Activated naive CD4-positive, alpha-beta T cell (primary cell): ENCODE results near the gene CCDC9B.

Experiments
- DNase-seq, 4 experiments: peaks; one replicate each; lab custom pipeline; 2025; lab: John Stamatoyannopoulos, UW

Gene CCDC9B

DNA sequence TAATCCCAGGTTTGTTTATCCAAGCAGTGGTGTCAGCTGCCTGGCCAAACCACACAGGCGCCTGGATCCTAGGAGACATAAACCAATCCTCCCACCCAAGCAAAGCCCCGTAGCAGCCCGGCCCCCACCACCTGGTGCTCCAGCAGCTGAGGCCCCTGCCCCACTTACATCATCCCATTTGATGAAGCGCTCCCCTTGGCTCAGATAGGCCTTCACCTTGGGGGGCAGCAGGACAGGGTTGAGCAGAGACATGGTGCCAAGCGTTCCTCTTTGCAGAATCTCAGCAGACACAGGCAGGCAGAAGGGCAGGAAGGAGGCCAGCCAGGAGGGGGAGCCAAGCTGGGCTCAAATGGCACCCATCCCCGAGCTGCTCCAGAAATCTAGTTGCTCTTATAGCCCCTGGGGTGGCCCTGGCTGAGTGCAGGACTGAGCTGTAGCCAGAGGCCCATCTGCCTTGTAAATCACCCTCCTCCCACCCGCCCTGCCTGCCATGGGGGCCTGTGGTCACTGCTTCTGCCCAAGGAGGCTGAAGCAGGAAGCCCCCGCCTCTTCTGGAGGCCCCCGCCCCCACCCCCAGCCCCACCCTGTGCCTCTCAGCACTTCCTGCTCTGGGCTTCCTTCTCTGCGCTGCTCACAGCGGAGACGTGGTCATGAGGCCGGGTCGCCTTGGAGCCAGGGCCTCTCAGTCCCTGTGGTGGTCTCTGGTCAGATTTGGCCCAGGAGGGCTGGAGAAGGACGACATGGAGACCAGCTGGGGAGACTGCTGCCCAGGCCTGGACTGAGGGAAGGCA, 33.1 kb downstream of the CCDC9B start, which contains the start of gene PLCB2:
TSS of gene PLCB2 (minus strand) at position 515 of the 791 bp plus-strand sequence. CDS start at position 252, 263 bp downstream.
- DNase-seq, result peak in 3 of 4 experiments; percentile 36 to 67 (median 64)

DNA sequence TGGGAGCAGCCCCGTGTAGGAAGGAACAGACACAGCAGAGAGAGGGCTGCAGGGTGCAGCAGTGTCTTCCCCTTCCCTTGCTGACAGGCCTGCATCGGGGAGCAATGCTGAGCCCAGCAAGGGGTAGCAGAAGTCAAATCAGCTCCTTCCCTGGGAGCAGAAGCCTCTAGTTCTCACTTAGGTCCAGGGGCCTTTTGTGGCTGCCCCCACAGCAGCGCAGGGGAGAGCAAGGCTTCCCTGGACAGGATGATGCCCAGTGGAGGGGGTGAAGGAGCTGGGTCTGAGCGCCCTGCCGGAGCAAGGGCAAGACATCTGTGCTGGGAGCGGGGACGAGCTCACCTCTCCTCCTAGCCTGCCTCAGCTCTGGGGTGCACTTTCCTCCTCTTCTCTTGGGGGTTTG, 33.8 kb downstream of the CCDC9B start:
- DNase-seq, result no peak

DNA sequence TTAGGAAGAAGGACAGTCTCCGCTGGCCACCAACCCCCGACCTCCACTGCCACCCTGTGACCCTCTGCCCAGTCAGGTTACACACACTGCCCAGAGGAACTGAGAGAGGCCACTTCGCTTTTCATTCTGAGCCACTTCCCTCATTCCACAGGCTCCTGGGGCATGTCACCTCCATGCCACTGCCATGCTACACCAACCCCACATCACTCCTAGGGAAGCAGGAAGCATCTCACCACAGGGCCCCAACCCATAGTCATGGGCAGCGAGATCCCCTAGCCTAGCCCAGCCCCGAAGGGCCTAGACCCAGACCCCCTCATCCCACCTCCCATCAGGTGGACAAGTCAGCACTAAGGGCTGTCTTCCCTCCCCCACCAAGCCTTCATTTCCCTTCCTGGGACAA, 34.4 kb downstream of the CCDC9B start:
- DNase-seq, result no peak

DNA sequence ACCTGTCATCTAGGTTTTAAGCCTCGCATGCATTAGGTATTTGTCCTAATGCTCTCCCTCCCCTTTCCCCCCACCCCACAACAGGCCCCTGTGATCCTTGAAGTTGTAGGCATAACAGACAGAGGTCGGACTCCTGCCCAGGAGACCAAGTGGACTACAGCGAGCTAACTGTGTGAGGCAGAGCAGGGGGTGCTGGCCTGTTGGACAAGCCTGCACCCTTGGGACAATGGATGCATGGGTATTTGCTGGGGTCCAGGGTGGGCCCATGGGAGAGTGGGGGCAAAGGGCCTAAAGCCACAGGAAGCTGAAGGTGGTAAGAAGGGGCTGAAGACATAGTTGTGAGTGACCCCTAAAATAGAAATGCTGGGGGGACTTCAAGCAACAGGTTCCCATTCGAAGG, 35.5 kb downstream of the CCDC9B start:
- DNase-seq, result no peak

DNA sequence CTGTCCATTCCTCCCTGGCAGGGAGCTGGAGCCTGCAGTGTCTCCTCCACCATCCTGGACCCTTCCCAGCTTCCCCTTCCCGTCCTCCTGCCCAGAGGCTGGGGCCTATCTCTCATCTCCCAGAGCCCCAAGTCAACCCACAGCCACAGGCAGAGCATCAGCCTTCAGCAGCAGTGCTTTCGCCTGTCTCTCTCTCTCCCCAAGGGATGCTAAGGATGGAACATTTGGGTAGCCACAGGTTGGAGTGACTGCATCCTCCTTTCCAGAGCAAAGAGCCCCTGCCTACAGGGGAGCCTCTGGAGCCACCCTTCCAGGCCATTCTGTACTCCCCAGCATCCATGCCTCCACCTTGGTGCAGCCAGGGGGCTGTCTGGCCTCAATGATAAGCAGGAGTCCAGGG, 37.2 kb downstream of the CCDC9B start:
- DNase-seq, result no peak

DNA sequence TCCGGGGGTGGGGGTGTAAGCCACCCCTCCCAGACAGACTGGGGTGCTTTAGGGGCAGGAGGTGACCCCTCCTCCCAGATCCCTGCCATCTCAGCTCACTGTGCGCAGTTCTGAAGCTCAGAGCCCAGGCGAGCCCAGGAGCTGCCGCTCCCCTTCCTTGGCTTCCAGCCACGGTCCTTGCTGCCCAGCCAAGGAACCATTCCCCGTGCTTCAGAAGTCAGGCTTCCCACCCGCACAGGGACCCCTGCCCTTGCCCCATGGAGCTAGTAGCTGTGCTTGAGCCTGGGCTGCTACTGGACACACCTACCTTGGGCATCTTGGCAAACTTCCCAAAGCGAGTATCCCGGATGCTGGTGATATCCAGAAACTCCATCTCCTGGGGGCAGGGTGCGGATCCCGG, 37.8 kb downstream of the CCDC9B start:
- DNase-seq, result no peak

DNA sequence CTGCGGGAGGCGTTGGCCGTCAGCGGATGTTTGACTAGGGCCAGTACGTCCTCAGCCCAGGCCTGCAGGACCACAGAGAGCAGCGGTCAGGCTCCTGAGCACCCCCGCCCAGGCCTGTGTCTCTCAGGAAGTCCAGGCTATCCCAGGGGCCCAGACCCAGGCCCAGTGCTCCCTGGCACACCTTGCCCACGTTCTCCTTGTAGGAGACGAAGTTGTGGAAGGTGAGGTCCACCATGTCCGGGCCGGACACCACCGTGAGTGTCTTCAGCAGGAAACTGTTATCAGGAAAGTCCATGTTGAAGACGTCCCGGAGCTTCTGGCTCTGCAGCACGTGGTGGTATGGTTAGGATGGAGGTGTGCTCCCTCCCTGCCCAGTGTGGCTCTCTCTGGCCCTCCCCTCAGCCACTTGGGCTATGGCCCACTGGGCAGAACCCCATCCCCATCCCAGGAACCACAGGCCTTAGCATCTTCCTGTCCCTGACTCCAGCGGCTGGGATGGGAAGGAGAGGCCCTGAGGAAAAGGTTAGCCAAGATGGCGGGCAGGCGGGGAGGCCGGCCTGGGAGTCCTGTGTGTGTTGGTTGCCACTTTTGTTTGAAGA, 38.4 kb downstream of the CCDC9B start:
- DNase-seq, result no peak

DNA sequence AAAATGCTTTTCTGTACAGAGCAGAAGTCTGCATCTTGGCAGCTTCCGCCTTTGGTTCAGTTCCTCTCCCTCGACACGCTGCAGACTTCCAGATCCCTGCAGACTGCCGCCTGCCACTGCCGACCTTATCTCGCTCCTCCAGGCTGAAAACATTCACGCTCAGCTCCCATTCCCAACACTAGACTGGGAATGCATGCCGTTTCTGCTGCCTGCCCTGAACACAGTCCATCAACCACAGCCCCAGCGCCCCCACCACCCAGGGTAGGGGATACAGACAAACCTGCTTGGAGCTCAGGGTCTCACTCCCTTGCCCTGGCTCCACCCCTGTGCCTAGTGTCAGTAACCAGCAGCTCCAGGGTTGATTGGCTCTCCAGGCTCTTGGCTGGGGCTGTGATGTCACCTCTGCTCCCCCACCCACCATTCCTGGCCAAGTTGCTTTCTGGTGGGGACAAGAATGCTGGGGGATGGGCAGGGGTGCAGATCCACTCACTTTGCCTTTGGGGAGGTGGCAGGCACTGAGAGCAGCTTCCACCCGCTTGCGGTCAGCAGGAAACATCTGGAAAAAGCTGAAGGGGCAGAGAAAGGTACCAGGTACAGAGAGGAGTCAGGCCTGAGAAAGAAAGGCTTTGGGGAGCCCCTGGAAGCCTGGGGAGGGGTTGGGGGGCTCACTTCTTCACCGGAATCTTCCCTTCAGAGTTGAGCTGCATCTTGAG, 39.1 kb downstream of the CCDC9B start:
- DNase-seq, result no peak

DNA sequence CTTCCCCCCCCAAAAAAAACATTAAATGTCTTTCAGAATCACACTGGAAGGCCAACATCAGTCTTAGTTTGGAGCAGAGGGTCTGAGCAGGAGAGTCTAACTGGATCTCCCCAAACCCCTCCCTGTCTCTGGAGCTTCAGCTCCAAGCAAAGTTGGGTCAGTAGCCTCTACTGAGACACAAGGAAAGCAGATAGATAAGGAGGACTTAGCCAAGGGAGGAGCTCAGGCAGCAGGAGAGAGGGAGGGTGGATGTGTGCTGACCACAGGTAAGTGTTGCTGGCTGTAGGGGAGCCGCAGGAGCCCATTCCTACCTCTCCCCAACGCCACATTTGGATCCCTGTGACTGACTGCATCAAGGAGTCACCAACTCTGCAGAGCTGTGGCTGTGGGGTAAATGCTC, 40.0 kb downstream of the CCDC9B start:
- no peak for DNase-seq

DNA sequence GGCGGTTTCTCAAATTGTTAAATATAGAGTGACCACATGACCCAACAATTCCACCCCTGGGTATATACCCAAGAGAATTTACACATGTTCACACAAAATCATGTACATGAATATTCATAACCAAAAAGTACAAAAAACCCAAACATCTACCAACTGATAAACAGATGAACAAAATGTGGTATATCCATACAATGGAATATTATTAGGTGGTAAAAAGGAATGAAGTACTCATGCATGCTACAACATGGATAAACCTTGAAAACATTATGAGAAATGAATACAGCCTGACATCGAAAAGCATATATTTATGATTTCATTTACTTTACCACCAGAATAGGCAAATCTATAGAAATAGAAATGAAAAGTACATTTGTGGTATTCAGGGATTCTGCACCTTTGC, 40.4 kb downstream of the CCDC9B start:
- DNase-seq, result no peak

DNA sequence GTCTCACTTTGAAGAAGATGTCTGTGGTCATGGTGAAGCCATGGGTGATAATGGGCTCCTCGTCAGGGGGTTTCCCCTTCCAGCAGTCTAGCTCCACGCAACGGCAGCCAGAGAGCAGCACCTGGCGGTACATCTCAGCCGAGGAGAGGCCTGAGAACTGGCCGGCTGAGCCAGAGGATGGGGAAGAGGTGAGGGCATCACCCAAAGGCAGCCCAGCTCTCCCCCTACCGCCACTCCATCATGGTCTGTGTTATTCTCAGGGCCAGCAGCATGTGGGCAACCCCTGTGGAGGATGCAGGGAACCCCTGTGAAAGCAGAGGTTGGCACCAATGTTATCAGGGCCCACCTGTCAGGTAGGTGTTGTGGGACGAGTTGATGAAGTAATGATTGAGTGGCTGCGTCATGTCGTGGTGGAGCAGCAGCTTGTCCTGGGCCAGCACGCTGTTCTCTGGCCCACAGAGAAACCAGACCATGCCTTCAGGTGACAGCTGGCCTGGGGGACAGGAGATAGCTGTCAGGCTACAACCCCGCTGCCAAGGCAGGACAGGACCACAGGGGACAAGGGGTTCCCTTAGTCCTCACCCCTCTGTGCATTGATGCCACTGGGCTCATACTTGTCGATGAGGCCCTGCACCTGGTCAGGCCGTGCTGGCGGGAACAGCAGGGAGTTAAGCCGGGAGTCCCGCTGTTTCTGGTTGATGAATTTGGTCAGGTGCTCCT, 42.4 kb downstream of the CCDC9B start:
- DNase-seq, result no peak

DNA sequence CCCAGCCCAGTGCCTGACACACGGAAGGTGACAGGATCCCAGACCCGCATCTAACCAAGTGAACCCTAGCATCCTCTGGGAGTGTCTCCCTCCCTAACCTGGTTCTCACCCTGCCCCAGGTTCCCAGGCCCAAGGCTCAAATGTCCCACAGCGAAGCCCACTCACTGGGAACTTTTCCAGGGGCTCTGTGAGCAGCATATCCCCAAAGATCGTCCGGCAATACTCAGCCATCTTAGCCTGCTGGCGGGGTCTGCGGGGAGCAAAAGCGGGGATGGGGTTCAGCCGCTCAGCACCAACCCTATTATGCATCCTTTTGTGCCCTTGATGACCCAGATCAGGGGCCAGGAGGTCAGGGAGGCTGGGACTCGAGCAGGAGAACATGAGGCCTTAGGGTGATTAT, 43.4 kb downstream of the CCDC9B start:
- no peak for DNase-seq

DNA sequence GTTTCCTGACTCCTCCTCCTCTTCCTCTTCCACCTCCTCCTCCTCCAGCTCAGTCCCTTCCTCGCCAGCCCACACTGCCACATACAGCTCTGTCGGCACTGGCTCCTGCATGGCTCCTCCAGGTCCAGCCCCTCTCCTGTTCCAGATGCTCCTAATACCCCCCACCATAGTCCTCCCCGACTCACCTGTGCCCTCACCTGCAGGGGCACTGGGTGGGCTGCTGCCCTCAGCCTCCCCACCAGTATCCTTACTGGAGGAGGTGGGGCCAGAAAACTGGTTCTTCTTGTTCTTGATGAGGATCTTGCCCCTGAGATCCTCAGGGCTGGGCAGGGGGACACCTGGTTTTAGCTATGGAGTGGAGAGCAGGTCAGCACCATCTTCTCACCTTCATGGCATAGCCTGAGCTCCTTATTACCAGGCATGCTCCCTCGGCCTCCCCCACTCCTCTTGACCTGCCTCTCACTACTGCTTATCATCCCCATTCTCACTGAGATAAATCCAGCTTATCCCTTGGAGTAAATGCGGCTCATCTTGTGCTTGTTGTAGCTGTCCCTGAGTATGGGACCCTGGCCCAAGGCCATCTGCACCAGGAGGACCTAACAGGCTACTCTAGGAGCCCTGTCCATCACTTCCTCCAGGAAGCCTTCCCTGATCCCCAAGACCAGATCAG, 44.0 kb downstream of the CCDC9B start:
- no peak for DNase-seq

DNA sequence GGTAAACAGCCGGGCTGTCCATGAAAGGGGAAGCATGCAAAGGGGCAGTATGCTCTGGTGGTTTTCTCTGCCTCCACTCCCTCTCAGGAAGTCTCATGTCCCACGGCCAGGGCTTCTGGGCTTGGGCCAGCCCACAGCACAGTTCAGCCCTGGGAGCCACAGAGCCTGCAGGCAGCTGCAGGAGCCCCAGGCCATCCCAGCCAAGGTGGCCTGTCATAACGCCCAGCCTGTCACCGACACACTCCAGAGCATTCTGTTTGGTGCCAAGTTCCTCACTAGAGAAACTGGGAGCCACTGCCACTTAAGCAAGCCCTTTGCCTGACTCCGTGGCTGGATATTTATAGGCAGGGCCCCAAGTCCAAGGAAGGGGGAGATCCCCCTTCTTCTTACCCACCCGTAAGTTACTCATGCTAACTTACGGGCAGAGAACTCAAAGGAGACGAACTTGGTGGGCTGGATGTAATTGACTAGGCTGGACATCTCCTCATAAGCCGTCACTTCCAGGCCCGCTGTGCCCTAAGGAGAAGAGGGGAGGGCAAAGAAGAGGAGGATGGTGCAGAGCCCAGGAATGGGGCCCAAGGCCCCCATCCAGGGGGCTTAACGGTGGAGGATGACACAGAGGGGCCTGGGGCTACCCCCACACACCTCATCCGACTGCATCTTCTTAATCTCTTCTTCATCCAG, 44.7 kb downstream of the CCDC9B start:
- DNase-seq, result no peak

DNA sequence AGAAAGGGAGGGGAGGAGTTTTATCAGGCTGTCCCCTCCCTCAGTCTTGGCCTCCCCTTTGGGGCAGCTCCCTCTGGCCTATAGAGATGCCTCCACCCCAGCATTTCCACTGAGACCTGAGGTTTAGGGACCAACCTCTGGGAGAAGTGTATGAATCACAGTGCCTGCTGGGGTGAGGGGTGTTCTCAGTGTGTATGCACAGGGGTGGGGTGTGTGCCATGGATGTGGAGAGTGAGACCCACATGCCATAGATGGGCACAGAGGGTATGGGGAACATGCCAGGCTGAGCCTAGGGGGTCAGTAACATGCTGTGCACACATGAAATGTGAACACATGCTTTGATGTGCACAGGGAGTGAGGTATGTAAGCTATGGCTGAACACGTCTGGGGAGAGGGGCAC, 45.4 kb downstream of the CCDC9B start:
- DNase-seq, result no peak

DNA sequence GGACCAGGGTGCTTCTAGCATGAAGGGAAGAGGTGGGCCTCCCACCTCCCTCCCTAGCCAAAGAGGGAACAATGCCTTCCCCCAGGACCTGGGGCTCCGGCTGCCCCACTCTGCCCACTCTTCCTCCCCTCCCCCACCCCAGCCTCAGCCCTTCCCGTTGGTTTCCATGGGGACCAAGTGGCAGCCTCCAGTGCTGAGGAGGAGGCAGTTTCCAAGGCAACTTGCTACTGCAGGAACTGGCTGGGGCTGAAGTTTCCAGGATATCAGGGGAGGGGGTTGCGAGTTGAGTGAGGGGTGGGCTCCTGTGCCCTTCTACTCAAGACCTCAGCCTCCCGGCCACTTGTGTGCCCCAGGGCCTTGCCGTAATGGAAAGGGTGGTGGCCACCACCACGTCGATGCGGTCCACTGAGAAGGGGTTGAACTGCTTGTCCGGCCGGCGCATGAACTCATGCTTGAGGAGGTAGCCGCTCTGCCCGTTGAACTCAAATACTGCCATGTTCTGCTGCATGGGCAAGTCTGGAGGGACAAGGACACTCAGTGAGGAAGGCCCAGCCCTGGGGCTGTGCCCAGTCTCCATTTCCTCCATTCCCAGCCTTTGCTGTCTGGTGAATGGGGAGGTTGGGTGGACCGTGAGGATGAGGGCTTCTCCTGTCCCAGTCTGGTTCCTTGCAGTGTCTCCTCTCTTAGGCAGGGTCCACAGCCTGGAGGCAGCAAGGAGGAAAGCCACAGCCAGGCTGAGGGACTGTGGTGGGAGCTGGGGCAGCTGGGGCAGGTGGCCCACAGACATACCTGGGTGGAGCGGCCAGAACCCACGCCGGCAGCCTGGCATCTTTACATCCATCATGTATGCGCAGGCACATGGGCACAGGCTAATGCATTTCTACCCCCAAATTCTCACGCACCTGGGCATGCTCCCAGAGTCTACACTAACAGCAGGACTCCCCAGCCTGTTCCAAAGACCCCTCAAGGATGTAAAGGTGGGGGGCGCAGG, 46.5 kb downstream of the CCDC9B start:
- DNase-seq, result no peak

DNA sequence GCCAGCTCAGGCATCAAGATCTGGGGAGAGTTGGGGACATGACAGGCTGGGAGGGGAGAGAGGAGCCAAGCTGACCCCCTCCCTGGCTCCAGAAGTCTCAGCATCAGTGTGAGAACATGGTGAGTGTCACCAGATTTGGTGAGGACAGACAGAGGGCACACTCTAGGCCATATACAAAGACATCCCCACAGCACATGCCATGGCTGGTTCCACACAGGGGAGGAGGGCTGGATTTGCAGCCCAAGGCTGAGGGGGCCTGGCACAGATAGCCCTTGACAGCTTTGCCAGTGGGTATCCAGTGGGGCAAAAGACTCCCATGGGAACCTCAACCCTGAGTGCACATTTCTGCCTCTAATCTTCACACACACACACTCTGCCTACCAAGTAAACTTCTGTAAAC, 47.7 kb downstream of the CCDC9B start:
- no peak for DNase-seq

DNA sequence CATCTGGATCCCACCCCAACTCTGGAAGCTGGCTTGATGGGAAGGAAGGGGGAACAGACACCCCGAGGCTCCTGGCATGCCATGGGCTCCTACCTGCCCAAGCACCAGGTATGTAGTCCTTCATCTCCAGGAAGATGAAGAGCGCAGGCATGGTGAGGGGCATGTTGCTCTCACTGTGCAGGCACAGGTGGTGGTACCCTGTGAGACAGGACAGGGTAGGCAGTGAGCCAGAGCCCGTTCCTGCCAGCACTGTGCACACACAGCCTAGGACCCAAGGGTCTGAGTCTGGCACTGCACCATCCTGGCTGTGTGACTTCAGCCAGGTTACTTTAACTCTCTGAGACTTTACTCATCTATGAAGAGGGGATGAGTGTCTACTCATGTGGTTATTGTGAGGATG, 48.5 kb downstream of the CCDC9B start:
- DNase-seq, result no peak

DNA sequence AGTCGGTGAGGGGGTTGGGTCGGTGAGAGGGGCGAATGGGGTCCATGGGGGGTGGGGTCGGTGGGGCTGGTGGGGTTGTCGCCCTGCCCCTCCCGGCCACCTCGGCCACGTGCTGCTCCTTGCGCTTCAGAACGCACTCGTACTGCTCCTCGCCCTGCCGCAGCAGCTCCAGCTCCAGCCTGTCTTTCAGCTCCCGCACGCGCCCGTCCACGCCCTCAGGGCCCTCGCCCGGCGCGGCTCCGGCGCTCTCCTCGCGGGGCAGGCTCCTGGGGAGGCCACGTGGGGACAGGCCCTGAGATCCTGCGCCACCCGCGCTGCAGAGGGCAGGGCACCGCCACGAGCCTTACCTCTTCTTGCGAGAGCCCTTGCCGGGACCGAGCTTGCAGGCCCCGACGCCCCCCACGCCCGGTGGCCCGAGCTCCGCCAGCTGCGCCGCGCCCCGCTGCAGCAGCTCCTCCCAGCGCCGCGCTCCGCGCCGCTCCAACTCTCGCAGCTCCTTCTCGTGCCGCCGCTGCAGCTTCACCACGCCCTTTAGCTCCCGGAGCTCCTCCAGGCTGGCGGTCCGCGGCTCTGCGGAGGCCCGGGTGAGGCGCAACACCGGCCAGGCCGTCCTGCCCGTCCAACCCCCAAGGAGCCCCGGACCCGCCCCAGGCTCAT, 49.7 kb downstream of the CCDC9B start:
- DNase-seq, result no peak

DNA sequence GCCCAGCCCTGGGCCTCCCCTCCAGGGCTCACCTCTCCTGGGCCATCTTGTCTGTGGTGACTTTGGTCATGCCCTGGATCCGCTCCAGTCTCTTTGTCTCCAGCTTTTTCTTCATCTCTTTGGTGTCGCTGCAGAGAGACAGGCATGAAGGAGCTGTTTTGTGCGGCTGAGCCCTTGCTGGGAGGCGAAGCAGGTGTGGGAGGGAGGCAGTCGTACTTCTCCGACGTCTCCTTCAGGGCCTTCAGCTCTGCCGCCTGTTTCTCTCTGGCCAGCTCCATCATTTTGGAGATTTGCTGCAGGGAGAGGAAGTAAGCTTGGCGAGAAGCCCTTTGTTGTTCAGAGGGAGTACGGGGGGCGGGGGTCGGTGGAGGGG, 50.2 kb downstream of the CCDC9B start:
- DNase-seq, result no peak
